Bronchial smooth muscle cell (primary cell): Measurements from ENCODE around the gene CABP2. TPM values are rescaled to one million over a fixed set of nuclear protein-coding genes. Genes with fewer than 3 reads are reported as not detected.

Experiments used
- total RNA-seq: library from RNA; depleted of rRNA; stranded (reverse); fragments of >200 nt; gene quantifications from 2 replicates; pipeline ENCODE4 v1.2.1, GENCODE V29; 2014

The CABP2 gene
- not detected in 2 replicates for total RNA-seq

DNA sequence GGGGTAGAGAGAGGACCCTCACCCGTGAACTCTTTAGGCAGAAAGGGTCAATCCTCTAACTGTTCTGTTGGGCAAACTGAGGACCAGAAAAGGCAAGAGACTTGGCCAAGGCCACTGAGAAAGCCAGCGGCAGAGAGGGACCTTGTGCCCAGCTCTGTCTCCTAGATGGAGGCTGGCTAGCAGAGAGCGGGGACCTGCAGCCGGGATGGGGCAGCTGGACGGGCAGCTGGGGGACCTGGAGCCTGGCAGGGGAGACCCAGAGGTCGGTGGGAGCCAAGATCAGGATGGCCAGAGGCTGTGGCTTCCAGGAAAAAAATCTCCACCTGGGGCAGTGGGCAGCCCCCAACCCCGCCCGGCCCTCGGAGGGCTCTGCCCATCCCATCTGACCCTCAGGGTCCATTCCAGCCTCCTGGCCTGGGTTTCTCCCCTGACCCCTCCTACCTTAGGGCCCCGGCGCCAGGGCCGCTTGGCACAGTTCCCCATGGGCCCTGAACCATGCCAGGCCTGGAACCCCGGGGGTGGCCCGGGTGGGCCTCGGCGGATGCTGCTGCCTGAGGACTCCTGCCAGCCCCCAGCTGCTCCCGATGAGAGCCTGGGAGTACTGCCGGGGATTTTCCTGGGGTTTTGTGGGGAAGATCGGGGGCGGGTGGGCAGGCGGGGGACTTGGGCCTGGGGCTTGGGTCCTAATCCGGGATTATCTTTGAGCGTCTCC, at the start of gene CABP2:
Gene CABP2 (minus strand): TSS at position 603 of the 712 bp plus-strand sequence. CDS start 120 bp downstream, at position 483.

DNA sequence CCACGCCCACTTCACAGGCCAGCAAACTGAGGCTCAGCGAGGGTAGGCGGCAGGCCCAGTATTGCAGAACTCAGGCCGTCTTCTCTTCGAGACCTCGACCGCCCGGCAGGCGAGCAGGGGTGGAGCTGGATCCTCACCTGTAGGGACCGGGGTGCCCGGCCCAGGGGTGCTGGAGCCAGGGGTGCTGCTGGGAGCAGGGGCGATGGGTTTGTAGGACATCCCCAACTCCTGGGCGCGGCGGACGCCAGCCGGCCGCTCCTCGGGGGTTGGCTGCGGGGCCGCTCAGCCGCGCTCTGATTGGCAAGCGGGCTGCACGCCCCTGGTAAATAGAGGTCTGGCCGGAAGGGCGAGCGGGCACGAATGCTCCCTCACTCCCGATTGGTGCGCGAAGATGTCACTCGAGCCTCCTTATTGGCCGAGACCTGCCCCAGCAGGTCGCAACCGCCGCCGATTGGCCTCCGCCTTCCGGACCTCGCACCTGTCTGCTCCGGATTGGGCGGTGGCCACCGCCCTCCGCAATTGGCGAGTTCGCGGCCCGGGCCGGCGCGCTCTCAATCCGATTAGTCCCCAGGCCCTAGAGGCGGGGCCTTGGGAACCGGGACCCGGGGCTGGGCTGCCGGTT, 15.3 kb downstream of the CABP2 start, which contains the start of gene CDK2AP2:
Gene CDK2AP2 (minus strand): TSS at position 299 of the 622 bp plus-strand sequence. CDS start 80 bp downstream, at position 219.

DNA sequence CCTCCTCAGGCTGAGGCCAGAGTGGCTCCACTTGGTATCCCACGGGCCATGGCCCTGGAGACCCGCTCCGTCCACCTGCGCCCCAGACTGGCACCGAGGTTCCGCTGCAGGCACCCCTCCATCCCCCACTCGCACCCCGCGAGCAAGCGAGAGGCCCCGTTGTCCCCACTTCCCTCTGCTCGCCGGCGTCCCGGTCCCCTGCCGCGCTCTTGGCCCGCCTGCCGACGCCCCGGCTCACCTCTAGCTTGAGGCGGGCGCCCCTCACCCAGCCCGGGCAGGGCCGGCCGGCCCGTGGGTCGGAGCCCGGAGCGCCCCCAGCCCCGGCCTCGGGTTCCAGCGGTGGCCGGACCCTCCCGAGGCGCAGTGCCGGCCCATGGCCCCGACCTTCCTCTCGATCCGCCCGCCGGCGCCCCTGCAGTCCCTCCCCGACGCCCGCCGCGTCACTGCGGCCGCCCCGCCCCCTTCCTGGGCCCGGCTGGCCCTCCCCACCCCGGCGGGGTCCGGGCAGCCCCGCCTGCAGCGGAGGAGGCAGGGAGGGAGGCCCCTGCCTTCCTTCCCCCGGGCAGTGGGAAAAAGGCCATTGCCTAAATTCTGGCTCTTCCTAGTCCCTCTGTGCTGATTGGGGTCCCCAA, 18.2 kb downstream of the CABP2 start, which contains the start of gene PITPNM1:
Gene PITPNM1 (minus strand): TSS at position 414 of the 632 bp plus-strand sequence. CDS start 1,183 bp downstream, outside the sequence.

DNA sequence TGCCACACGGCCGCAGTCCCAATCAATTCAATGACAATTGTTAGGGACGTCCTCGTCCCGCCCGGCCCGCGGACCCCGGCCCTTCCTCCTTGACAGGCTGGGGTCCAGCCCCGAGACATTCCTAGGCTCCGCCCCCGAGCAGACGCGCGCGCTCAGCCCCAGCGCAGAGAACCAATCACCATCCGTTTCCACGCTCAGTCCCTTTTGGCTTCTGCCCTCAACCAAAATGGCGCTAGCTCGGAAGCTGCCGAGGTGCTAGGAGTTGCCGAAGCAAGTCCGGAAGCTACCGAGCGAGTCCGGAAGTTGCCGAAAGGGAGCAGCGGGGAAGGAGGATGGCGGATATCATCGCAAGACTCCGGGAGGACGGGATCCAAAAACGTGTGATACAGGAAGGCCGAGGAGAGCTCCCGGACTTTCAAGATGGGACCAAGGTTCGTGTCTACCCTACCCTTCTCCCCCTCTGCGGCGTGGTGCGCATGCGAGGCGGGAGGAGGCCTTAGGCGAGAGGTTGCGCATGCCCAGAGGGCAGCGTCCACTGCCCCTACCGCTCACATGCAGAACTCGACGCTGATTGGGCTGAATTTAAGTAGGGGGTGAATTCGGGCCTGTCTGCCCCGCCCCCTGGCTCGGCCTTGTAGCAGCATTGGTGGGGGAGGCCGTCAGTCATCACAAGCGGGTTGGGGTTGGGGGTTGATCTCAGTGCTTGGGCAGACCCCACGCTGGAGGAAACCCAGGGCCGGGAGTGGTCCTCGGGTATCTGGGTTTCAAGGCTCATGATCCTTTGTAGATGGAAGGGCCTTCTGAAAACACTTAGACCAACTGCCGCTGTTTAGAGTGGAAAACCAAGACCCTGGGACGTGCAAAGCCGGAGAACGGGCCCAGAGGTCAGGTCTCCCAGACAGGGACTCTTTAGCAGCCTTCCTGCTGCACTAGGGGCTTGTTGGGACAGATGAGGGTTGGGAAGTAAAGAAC, 40.1 kb downstream of the CABP2 start, which contains the start of gene AIP:
Gene AIP (plus strand): TSS at position 200 of the 972 bp plus-strand sequence. CDS start 133 bp downstream, at position 333.

Other genes with a start within 250 kb of the CABP2 start
- gene ANKRD13D, start 234.1 kb downstream of the CABP2 start, total RNA-seq: 26.6 and 32.3 TPM in 2 replicates
- gene SSH3, start 219.9 kb downstream of the CABP2 start, total RNA-seq: 16.2 and 19.1 TPM in 2 replicates
- 26.8 and 32.2 TPM in 2 replicates for gene POLD4, start 169.9 kb downstream of the CABP2 start, total RNA-seq
- 2.7 and 3.0 TPM in 2 replicates for gene CLCF1, start 149.8 kb downstream of the CABP2 start, total RNA-seq
- 5.0 and 6.3 TPM in 2 replicates for gene RAD9A, start 131.5 kb downstream of the CABP2 start, total RNA-seq
- gene PPP1CA, start 121.6 kb downstream of the CABP2 start, total RNA-seq: 72.2 and 109 TPM in 2 replicates
- gene TBC1D10C, start 119.4 kb downstream of the CABP2 start, total RNA-seq: not detected in 2 replicates
- 0.09 and 0.16 TPM in 2 replicates for gene CARNS1, start 107.8 kb downstream of the CABP2 start, total RNA-seq
- gene RPS6KB2, start 95.0 kb downstream of the CABP2 start, total RNA-seq: 28.4 and 43.7 TPM in 2 replicates
- gene PTPRCAP, start 85.8 kb downstream of the CABP2 start, total RNA-seq: under 0.01 TPM in 1 of 2 replicates, not detected in the other
- 175 and 181 TPM in 2 replicates for gene CORO1B, start 80.0 kb downstream of the CABP2 start, total RNA-seq
- not detected in 2 replicates for gene GPR152, start 70.7 kb downstream of the CABP2 start, total RNA-seq
- gene CABP4, start 68.1 kb downstream of the CABP2 start, total RNA-seq: not detected in 2 replicates
- gene TMEM134, start 54.2 kb downstream of the CABP2 start, total RNA-seq: 7.8 and 14.7 TPM in 2 replicates
- gene AIP, start 40.4 kb downstream of the CABP2 start, total RNA-seq: 138 and 208 TPM in 2 replicates
- 10.7 and 16.4 TPM in 2 replicates for gene PITPNM1, start 18.1 kb downstream of the CABP2 start, total RNA-seq
- 4.4 and 5.5 TPM in 2 replicates for gene CDK2AP2, start 15.3 kb downstream of the CABP2 start, total RNA-seq
- 486 and 932 TPM in 2 replicates for gene GSTP1, start 60.4 kb upstream of the CABP2 start, total RNA-seq
- gene NDUFV1, start 83.5 kb upstream of the CABP2 start, total RNA-seq: 223 and 240 TPM in 2 replicates
- gene NUDT8, start 106.5 kb upstream of the CABP2 start, total RNA-seq: 2.7 and 2.8 TPM in 2 replicates
- gene TBX10, start 116.3 kb upstream of the CABP2 start, total RNA-seq: not detected in 2 replicates
- gene ACY3, start 127.3 kb upstream of the CABP2 start, total RNA-seq: not detected in 2 replicates
- gene ALDH3B2, start 151.2 kb upstream of the CABP2 start, total RNA-seq: 0.34 TPM in 1 of 2 replicates, not detected in the other